Left kidney (tissue), 2 donors: ENCODE results near the gene CLSTN2. TPM values are rescaled to one million over a fixed set of nuclear protein-coding genes. Genes with fewer than 3 reads are reported as not detected.

Source experiments
- DNase-seq: peaks from one replicate; pipeline ENCODE4 v3.0.0-alpha.2; 2013
- polyA plus RNA-seq: library from polyadenylated mRNA; unstranded; fragments of 120-200 nt; gene quantifications from one replicate; pipeline ENCODE4 v1.2.1, GENCODE V29; 2013; ENCODE audit not compliant: insufficient read length

The CLSTN2 gene
- polyA plus RNA-seq, 1 donor: 2.0 TPM

GRCh38 chr3:140006331-140006730, 71.3 kb downstream of the CLSTN2 start:
- no peak for DNase-seq

GRCh38 chr3:140007081-140007480, 72.1 kb downstream of the CLSTN2 start:
- no peak for DNase-seq

GRCh38 chr3:140007911-140008869, 73.2 kb downstream of the CLSTN2 start:
- DNase-seq: no peak

GRCh38 chr3:140010391-140010790, 75.4 kb downstream of the CLSTN2 start:
- DNase-seq: no peak

- DNase-seq: no peak
Measured at GRCh38 chr3:140011086-140011485, 76.1 kb downstream of the CLSTN2 start.

GRCh38 chr3:140011611-140012277, 76.8 kb downstream of the CLSTN2 start:
- no peak for DNase-seq

- DNase-seq: no peak
Measured at GRCh38 chr3:140013220-140013619, 78.2 kb downstream of the CLSTN2 start.

- DNase-seq: no peak
Measured at GRCh38 chr3:140014831-140015495, 80.0 kb downstream of the CLSTN2 start.

GRCh38 chr3:140015741-140016140, 80.8 kb downstream of the CLSTN2 start:
- no peak for DNase-seq

GRCh38 chr3:140018556-140018955, 83.6 kb downstream of the CLSTN2 start:
- DNase-seq: no peak

GRCh38 chr3:140019946-140020345, 85.0 kb downstream of the CLSTN2 start:
- DNase-seq: no peak

- no peak for DNase-seq
Measured at GRCh38 chr3:140020541-140020940, 85.6 kb downstream of the CLSTN2 start.

GRCh38 chr3:140021269-140021668, 86.3 kb downstream of the CLSTN2 start:
- no peak for DNase-seq

- no peak for DNase-seq
Measured at GRCh38 chr3:140022066-140022770, 87.2 kb downstream of the CLSTN2 start.

GRCh38 chr3:140023616-140024530, 88.9 kb downstream of the CLSTN2 start:
- DNase-seq: no peak

GRCh38 chr3:140031170-140031569, 96.2 kb downstream of the CLSTN2 start:
- no peak for DNase-seq

GRCh38 chr3:140034058-140034457, 99.1 kb downstream of the CLSTN2 start:
- no peak for DNase-seq

GRCh38 chr3:140035871-140036270, 100.9 kb downstream of the CLSTN2 start:
- no peak for DNase-seq

GRCh38 chr3:140050396-140050795, 115.4 kb downstream of the CLSTN2 start:
- no peak for DNase-seq

GRCh38 chr3:140051019-140051957, 116.3 kb downstream of the CLSTN2 start:
- DNase-seq: no peak
